Ishikawa (cell line): ENCODE data around the gene HERC2.

Source experiments
- CEBPB ChIP-seq: IDR thresholded peaks from 2 replicates; pipeline ENCODE4 v1.6.1; 2012
- CREB1 ChIP-seq: IDR thresholded peaks from 2 replicates; pipeline ENCODE4 v1.6.1; 2012; ENCODE audit warnings: low read depth
- EGR1 ChIP-seq: IDR thresholded peaks from 2 replicates; pipeline ENCODE4 v1.6.1; 2012
- EP300 ChIP-seq: IDR thresholded peaks from 2 replicates; pipeline ENCODE4 v1.6.1; 2012; ENCODE audit warnings: borderline replicate concordance
- FOXM1 ChIP-seq: IDR thresholded peaks from 2 replicates; pipeline ENCODE4 v1.6.1; 2012; ENCODE audit warnings: low read depth, borderline replicate concordance
- RAD21 ChIP-seq: IDR thresholded peaks from 2 replicates; pipeline ENCODE4 v1.6.1; 2012; ENCODE audit warnings: low read depth
- REST ChIP-seq: IDR thresholded peaks from 2 replicates; pipeline ENCODE4 v1.6.1; 2012; ENCODE audit warnings: low read depth, mild to moderate bottlenecking
- TAF1 ChIP-seq: IDR thresholded peaks from 2 replicates; pipeline ENCODE4 v1.6.1; 2012; ENCODE audit warnings: low read depth, mild to moderate bottlenecking
- TEAD4 ChIP-seq: IDR thresholded peaks from 2 replicates; pipeline ENCODE4 v1.6.1; 2012
- USF1 ChIP-seq: IDR thresholded peaks from 2 replicates; pipeline ENCODE4 v1.6.1; 2012
- YY1 ChIP-seq: IDR thresholded peaks from 2 replicates; pipeline ENCODE4 v1.6.1; 2012; ENCODE audit warnings: low read depth
- ZBTB7A ChIP-seq: IDR thresholded peaks from 2 replicates; pipeline ENCODE4 v1.6.1; 2012; ENCODE audit warnings: low read depth
- TF ChIP-seq, protein P1 (sequence below): IDR thresholded peaks from 2 replicates; pipeline ENCODE4 v1.6.1; 2012

DNA sequence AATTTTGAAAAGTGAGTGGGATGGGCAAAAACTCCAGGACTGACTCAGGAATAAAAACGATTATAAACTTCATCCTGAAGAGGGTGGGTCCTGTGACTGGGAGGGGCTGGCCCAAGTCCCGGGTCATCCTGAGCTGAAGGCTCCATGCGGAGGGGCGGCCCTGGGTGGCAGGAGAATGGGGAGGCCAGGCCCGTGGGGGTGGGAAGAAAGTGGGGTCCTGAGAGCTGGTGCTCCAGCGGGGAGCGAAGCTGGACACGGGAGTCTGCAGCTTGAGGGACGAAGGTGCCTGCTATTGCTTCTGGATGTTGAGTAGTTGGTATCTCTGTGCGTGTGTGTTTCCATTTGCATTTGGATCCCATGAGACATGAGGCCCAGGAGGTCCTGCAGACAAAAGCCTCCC lies 218.1 kb downstream of the HERC2 start:
- TF ChIP-seq, protein P1, sequence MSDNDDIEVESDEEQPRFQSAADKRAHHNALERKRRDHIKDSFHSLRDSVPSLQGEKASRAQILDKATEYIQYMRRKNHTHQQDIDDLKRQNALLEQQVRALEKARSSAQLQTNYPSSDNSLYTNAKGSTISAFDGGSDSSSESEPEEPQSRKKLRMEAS: no peak
- TF ChIP-seq TAF1 (no peak), CREB1 (no peak), RAD21 (no peak), CEBPB (no peak), EP300 (no peak), USF1 (no peak), ZBTB7A (no peak), YY1 (no peak), REST (no peak), TEAD4 (no peak), EGR1 (no peak), FOXM1 (no peak)
